ENCODE results near the gene HES6.
A peak's percentile ranks its signal among the peaks of the same experiment; 100 is the strongest.

- TF ChIP-seq CTCF (IDR thresholded peaks at IDR 0.05) (peak; percentile 71 to 90 (median 84)), POLR2A (IDR thresholded peaks at IDR 0.05) (no peak), POLR2AphosphoS5 (IDR thresholded peaks at IDR 0.05) (peak in 1 of 3 donors; percentile 45)
Observed at GRCh38 chr2:238256594-238257104, 16.8 kb upstream of the HES6 start.
